NB4 (cell line): ENCODE data around the gene DOCK4.
"Not testable (repeated sequence)": the region's sequence is repeated elsewhere in the genome, so short reads cannot be mapped to it uniquely, and the experiment has no call there.

Experiments used
- DNase-seq: peaks from one replicate; pipeline ENCODE4 v3.0.0; 2010; ENCODE audit warnings: low read depth
- H3K4me3 ChIP-seq: one replicate; pipeline ENCODE4 v1.5.1; 2011; ENCODE audit warnings: mild to moderate bottlenecking, low read depth, low read length, moderate library complexity
- CTCF ChIP-seq: IDR thresholded peaks from one replicate; pipeline ENCODE4 v1.5.1; 2012; ENCODE audit warnings: low read depth, low read length
- MAX ChIP-seq: IDR thresholded peaks from 2 replicates; pipeline ENCODE4 v1.6.1; 2011; ENCODE audit warnings: low read depth, low read length
- MYC ChIP-seq: IDR thresholded peaks from 2 replicates; pipeline ENCODE4 v1.6.1; 2011; ENCODE audit warnings: low read depth, low read length
- POLR2A ChIP-seq: IDR thresholded peaks from 2 replicates; pipeline ENCODE4 v1.6.1; 2011; ENCODE audit warnings: mild to moderate bottlenecking; ENCODE audit not compliant: insufficient read length; ENCODE audit errors: extremely low read depth

The DOCK4 gene

DNA sequence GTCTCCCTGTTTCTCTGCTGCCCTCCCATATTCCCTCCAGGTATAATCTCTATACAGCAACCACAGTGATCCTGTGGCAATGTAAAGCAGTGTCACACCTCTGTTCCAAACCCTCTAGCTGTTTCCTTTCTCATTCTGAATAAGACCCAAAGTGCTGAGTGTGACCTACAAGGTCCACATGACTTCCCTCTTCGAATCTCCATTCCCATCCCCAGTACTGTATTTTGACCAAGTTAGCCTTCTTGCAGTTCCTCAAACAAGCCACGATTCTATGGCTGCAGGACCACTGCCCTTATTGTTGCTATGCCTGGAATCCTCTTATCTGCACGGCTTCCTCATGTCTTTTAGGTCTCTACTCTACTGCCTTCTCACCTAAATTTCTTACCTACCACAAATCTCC lies 291.9 kb downstream of the DOCK4 start:
- H3K4me3 ChIP-seq = no peak overlapping the region
- TF ChIP-seq MYC = no peak
- no peak for TF ChIP-seq CTCF
- TF ChIP-seq MAX = no peak
- TF ChIP-seq POLR2A = no peak
- DNase-seq = peak; percentile 7

DNA sequence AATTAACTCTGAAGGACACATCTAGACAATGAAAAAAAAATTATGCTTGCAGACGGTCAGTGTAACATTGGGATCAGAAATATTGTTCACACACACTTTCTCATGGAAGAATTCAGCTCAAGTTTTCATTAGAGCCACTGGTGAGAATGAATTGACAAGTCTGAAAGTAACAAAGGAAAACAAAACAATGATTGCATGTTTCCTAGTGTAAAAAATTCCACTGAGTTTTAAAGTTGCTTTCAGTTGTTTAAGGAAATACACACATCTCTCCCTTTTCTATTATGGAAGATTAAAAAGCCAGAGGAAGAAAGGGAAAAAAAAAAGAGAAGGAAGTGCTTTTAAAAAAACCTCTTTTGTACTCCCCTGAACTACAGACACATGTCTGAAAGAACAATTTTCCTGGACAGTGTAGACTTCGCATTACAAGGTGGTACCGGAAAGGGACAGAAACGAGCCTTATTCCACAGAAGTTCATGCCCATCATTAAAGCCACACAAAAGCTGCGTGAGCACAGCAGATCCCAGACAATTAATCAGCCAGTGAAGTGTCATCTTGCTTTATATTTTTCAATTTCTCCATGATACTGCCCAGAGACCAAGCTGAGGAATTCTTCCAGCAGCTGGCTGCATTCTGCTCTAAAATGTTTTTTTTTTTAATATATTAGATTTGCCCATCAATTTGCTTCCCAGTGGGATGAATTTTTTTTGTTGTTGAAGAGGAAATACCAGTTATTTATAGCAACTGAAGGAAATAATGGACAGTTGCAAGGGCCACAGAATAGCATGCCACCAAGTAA lies 294.8 kb downstream of the DOCK4 start:
- no peak overlapping the region for H3K4me3 ChIP-seq
- no peak for DNase-seq
- TF ChIP-seq MYC = no peak
- no peak for TF ChIP-seq MAX
- TF ChIP-seq CTCF = no peak
- TF ChIP-seq POLR2A = no peak

DNA sequence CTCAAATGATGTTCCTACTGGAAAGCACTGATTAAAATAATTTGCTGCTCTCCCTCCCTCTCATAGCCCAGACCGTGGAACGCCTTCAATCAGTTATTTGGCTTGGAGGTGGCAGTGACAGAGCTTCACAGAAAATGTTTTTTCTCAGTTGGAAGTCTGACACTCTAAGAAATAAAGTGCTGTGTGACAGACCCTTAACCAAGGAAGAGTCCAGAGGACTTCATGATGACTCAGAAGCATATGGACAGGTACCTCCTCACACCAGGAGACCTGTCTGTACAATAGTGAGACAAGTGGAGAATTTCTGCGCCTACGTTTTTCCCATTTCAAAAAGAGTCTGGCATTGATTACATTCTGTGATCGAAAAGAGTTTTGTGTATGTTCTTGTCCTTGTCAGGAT lies 295.5 kb downstream of the DOCK4 start:
- H3K4me3 ChIP-seq = no peak overlapping the region
- no peak for DNase-seq
- TF ChIP-seq MYC (no peak), POLR2A (no peak), CTCF (no peak), MAX (no peak)

GRCh38 chr7:111908673-111909072 lies 297.5 kb downstream of the DOCK4 start:
- not testable (repeated sequence) for DNase-seq, H3K4me3 ChIP-seq

GRCh38 chr7:111903797-111904196 lies 302.4 kb downstream of the DOCK4 start:
- DNase-seq = no peak
- TF ChIP-seq POLR2A (no peak), MYC (no peak), MAX (no peak), CTCF (no peak)
- H3K4me3 ChIP-seq = no peak overlapping the region

DNA sequence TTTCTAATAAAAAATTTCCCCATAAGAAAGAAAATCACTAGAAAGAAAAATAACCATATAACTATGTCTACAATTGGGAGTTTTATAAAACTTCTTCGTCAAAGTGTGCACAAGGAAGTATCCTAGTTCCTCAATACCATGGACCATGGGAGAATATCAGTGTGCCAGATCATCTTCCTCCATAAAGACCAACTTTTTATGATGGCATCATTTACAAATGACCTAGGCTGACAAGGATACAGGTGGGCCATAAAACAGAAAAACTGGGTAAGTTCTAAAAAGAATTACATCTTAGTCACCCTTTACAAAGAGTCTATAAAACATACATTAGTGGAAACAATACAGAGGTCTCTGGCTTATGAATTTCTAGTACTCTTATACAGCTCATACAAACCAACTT lies 303.2 kb downstream of the DOCK4 start:
- DNase-seq = no peak
- H3K4me3 ChIP-seq = no peak overlapping the region
- no peak for TF ChIP-seq MYC
- no peak for TF ChIP-seq CTCF
- no peak for TF ChIP-seq POLR2A
- TF ChIP-seq MAX = no peak
